IMR-90 (cell line): ENCODE measurements around the gene SLC35B4.

Experiments used
- BHLHE40 ChIP-seq: fragments of 150-350 bp; IDR thresholded peaks from 2 replicates; pipeline ENCODE4 v1.6.1; 2016; ENCODE audit warnings: mild to moderate bottlenecking, low read depth, low read length
- CEBPB ChIP-seq: IDR thresholded peaks from 2 replicates; pipeline ENCODE4 v1.6.1; 2012; ENCODE audit warnings: low read depth, low read length, improper control_type of control experiment
- CTCF ChIP-seq: conservative IDR thresholded peaks from 2 replicates; pipeline ENCODE4 v1.5.1; 2012; ENCODE audit warnings: mild to moderate bottlenecking, low read depth, low read length, improper control_type of control experiment
- ELK1 ChIP-seq: fragments of 150-350 bp; IDR thresholded peaks from 2 replicates; pipeline ENCODE4 v1.6.1; 2016; ENCODE audit warnings: low read depth, mild to moderate bottlenecking, low read length, moderate library complexity, borderline replicate concordance
- NFE2L2 ChIP-seq: fragments of 150-350 bp; IDR thresholded peaks from 2 replicates; pipeline ENCODE4 v1.6.1; 2016; ENCODE audit warnings: low read depth, mild to moderate bottlenecking, low read length
- POLR2A ChIP-seq: IDR thresholded peaks from 2 replicates; pipeline ENCODE4 v1.6.1; 2012; ENCODE audit warnings: mild to moderate bottlenecking, low read depth, low read length
- RCOR1 ChIP-seq: IDR thresholded peaks from 2 replicates; pipeline ENCODE4 v1.6.1; 2012; ENCODE audit warnings: mild to moderate bottlenecking, low read length, improper control_type of control experiment; ENCODE audit not compliant: insufficient replicate concordance
- RFX5 ChIP-seq: IDR thresholded peaks from 2 replicates; pipeline ENCODE4 v1.8.0; 2012; ENCODE audit warnings: low read depth, mild to moderate bottlenecking, low read length, moderate library complexity
- SMC3 ChIP-seq: fragments of 150-350 bp; IDR thresholded peaks from 2 replicates; pipeline ENCODE4 v1.6.1; 2016; ENCODE audit warnings: low read depth, mild to moderate bottlenecking, antibody characterized with exemption, low read length, moderate library complexity

DNA sequence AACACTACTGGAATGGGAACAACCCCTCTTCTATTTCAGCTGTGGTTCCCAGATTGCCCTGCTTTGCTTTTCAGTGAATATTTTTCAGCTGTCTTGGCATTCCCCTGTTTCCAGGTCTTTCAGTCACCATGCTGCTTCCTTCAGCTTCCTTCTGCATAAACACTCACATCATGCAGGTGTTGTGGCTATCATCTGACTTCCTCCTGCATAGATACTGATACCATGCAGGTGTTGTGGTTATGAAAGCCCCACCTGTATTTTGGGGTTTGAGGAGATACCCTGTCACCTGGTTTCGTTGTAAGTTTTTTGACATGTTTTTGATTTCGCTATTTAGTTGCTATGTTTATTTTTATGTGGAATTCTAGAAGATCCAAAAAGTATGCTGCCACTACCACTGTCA is 71.5 kb downstream of the SLC35B4 start:
- TF ChIP-seq CTCF (no peak), POLR2A (no peak), NFE2L2 (no peak), SMC3 (no peak), RCOR1 (no peak), BHLHE40 (no peak), CEBPB (no peak), RFX5 (no peak), ELK1 (no peak)
